ENCODE results near the gene EFCAB12.

The EFCAB12 gene

GRCh38 chr3:129442947-129443346 lies 14.5 kb upstream of the EFCAB12 start:
- no peak for DNase-seq

- DNase-seq = no peak
These were observed 14.1 kb upstream of the EFCAB12 start for GRCh38 chr3:129442486-129442885.

GRCh38 chr3:129441782-129442181 lies 13.3 kb upstream of the EFCAB12 start:
- peak; percentile 22 for DNase-seq

GRCh38 chr3:129441215-129441614 lies 12.8 kb upstream of the EFCAB12 start:
- DNase-seq = no peak

GRCh38 chr3:129440618-129441190 lies 12.3 kb upstream of the EFCAB12 start:
- no peak for DNase-seq

- DNase-seq = peak; percentile 100
These were observed 11.6 kb upstream of the EFCAB12 start, which contains the start of the genes IFT122 and MBD4 for GRCh38 chr3:129439817-129440617. Gene IFT122, plus strand, starts transcription at chr3:129440224. Its CDS starts 107 bp downstream, at chr3:129440331. Gene MBD4, minus strand, starts transcription at chr3:129439948. Its CDS starts 115 bp downstream, at chr3:129439833.

- peak; percentile 35 for DNase-seq
These were observed 10.9 kb upstream of the EFCAB12 start for GRCh38 chr3:129439226-129439816.

GRCh38 chr3:129435367-129435766 lies 6.9 kb upstream of the EFCAB12 start:
- DNase-seq = no peak

GRCh38 chr3:129434140-129434539 lies 5.7 kb upstream of the EFCAB12 start:
- no peak for DNase-seq

- DNase-seq = no peak
These were observed 5.1 kb upstream of the EFCAB12 start for GRCh38 chr3:129433565-129433964.

- no peak for DNase-seq
These were observed 4.2 kb upstream of the EFCAB12 start for GRCh38 chr3:129432671-129433070.

GRCh38 chr3:129432036-129432435 lies 3.6 kb upstream of the EFCAB12 start:
- DNase-seq = no peak

GRCh38 chr3:129429602-129430001 lies 1.2 kb upstream of the EFCAB12 start:
- DNase-seq = peak; percentile 11

- DNase-seq = peak; percentile 66
These were observed 630 bp upstream of the EFCAB12 start for GRCh38 chr3:129429080-129429451.

- no peak for DNase-seq
These were observed 445 bp downstream of the EFCAB12 start for GRCh38 chr3:129428007-129428375.

GRCh38 chr3:129425619-129426018 lies 2.8 kb downstream of the EFCAB12 start:
- no peak for DNase-seq

GRCh38 chr3:129425213-129425612 lies 3.2 kb downstream of the EFCAB12 start:
- no peak for DNase-seq

- no peak for DNase-seq
These were observed 4.1 kb downstream of the EFCAB12 start for GRCh38 chr3:129424185-129424841.

- DNase-seq = no peak
These were observed 5.5 kb downstream of the EFCAB12 start for GRCh38 chr3:129422897-129423296.

GRCh38 chr3:129421988-129422745 lies 6.3 kb downstream of the EFCAB12 start:
- no peak for DNase-seq

GRCh38 chr3:129421236-129421883 lies 7.1 kb downstream of the EFCAB12 start:
- DNase-seq = no peak

- no peak for DNase-seq
These were observed 9.0 kb downstream of the EFCAB12 start for GRCh38 chr3:129419476-129419875.
